SK-N-SH (cell line): Measurements from ENCODE around the gene TBC1D2B. TPM values are rescaled to one million over a fixed set of nuclear protein-coding genes. Genes with fewer than 3 reads are reported as not detected.

Experiments
- CTCF ChIA-PET: fragments of 300-600, 350-600 bp; formaldehyde crosslinking; extraction: SDS; loops from one replicate; lab custom pipeline; 2021; lab: Yijun Ruan, JAX
- POLR2A ChIA-PET: fragments of 350-600 bp; sonication (Branson Sonifier 250); formaldehyde crosslinking; extraction: SDS; loops from one replicate; lab custom pipeline; 2020; ENCODE audit warnings: antibody characterized with exemption, inconsistent platforms; lab: Yijun Ruan, JAX
- DNase-seq: peaks from one replicate; pipeline ENCODE4 v3.0.0; 2012
- H2AFZ ChIP-seq: fragments of 200-600 bp; sonication (generic); 2 replicates; pipeline ENCODE4 v1.8.1; 2016; ENCODE audit warnings: antibody characterized with exemption, mild to moderate bottlenecking, low read depth
- H3F3A ChIP-seq: fragments of 200-600 bp; sonication (generic); replicated peaks from 2 replicates; pipeline ENCODE3; 2016; ENCODE audit warnings: antibody characterized with exemption, mild to moderate bottlenecking; ENCODE audit not compliant: insufficient read depth
- H3K27ac ChIP-seq, 2 experiments: fragments of 200-500 bp in 1 of 2; fragments of 200-600 bp in 1 of 2; sonication (Bioruptor generic) in 1 of 2; sonication (generic), shearing (Covaris generic) in 1 of 2; 2 replicates each; pipeline versions ENCODE4 v1.5.1 to v1.6.1; 2014 to 2016; ENCODE audit warnings: low read depth in 2 of 2, inconsistent platforms in 1 of 2, low read length in 1 of 2, mild to moderate bottlenecking in 1 of 2, mixed read lengths in 1 of 2
- H3K27me3 ChIP-seq: fragments of 200-600 bp; sonication (generic), shearing (Covaris generic); 2 replicates; pipeline ENCODE4 v1.6.1; 2016; ENCODE audit warnings: mixed run types; ENCODE audit not compliant: insufficient read depth
- H3K36me3 ChIP-seq, 2 experiments: fragments of 200-500 bp in 1 of 2; fragments of 200-600 bp in 1 of 2; sonication (Bioruptor generic) in 1 of 2; sonication (generic) in 1 of 2; replicated peaks in 1 of 2; 2 replicates each; pipeline versions ENCODE3 to v1.5.1; 2014 to 2016; ENCODE audit warnings: low read length in 1 of 2, mild to moderate bottlenecking in 1 of 2; ENCODE audit not compliant: insufficient read depth in 2 of 2, control insufficient read depth in 1 of 2
- H3K4me1 ChIP-seq, 2 experiments: fragments of 200-500 bp in 1 of 2; fragments of 200-600 bp in 1 of 2; sonication (Bioruptor generic) in 1 of 2; sonication (generic), shearing (Covaris generic) in 1 of 2; 2 replicates each; pipeline versions ENCODE4 v1.5.1 to v1.6.1; 2014 to 2016; ENCODE audit warnings: low read depth in 1 of 2, low read length in 1 of 2, mixed run types in 1 of 2; ENCODE audit not compliant: insufficient read depth in 2 of 2, control insufficient read depth in 1 of 2
- H3K4me2 ChIP-seq: fragments of 200-600 bp; sonication (generic), shearing (Covaris generic); 2 replicates; pipeline ENCODE4 v1.6.1; 2017; ENCODE audit warnings: mixed run types
- H3K4me3 ChIP-seq, 2 experiments: fragments of 200-500 bp in 1 of 2; fragments of 200-600 bp in 1 of 2; sonication (Bioruptor generic) in 1 of 2; sonication (generic), shearing (Covaris generic) in 1 of 2; 2 replicates each; pipeline versions ENCODE4 v1.5.1 to v1.8.1; 2014 to 2016; ENCODE audit warnings: low read depth in 2 of 2, inconsistent platforms in 1 of 2, low read length in 1 of 2, mild to moderate bottlenecking in 1 of 2, mixed read lengths in 1 of 2, moderate library complexity in 1 of 2
- H3K79me2 ChIP-seq: fragments of 200-600 bp; sonication (generic); 2 replicates; pipeline ENCODE4 v1.8.1; 2017; ENCODE audit warnings: mild to moderate bottlenecking; ENCODE audit not compliant: insufficient read depth
- H3K9ac ChIP-seq: fragments of 200-600 bp; sonication (generic); 2 replicates; pipeline ENCODE4 v1.6.1; 2017; ENCODE audit warnings: mixed run types
- H3K9me2 ChIP-seq: fragments of 200-600 bp; sonication (generic); 2 replicates; pipeline ENCODE4 v1.6.1; 2017; ENCODE audit warnings: mixed run types
- H3K9me3 ChIP-seq: fragments of 200-600 bp; sonication (generic); 2 replicates; pipeline ENCODE4 v1.6.1; 2017; ENCODE audit warnings: mixed run types, mild to moderate bottlenecking, moderate library complexity
- H4K20me1 ChIP-seq: fragments of 200-600 bp; sonication (generic); 2 replicates; pipeline ENCODE4 v1.6.1; 2017; ENCODE audit warnings: mild to moderate bottlenecking, mixed run types; ENCODE audit not compliant: insufficient read depth
- CTCF ChIP-seq: fragments of 200-600 bp; sonication (generic); IDR thresholded peaks from 2 replicates; pipeline ENCODE4 v1.6.1; 2017; ENCODE audit warnings: antibody characterized with exemption, mild to moderate bottlenecking, moderate library complexity
- EP300 ChIP-seq, 2 experiments: IDR thresholded peaks; 2 replicates each; pipeline versions ENCODE4 v1.4.0 to v1.6.1; 2012; ENCODE audit warnings: borderline replicate concordance in 1 of 2, low read depth in 1 of 2, low read length in 1 of 2
- EZH2phosphoT487 ChIP-seq: fragments of 200-600 bp; sonication (generic); IDR thresholded peaks from 2 replicates; pipeline ENCODE4 v1.6.1; 2017; ENCODE audit warnings: low read depth, mixed run types, mild to moderate bottlenecking, antibody characterized with exemption, moderate library complexity, borderline replicate concordance
- FOXJ3 ChIP-seq: sonication (generic); formaldehyde crosslinking; IDR thresholded peaks from 2 replicates; pipeline ENCODE4 v1.5.1; 2020; ENCODE audit warnings: mild to moderate bottlenecking, missing genetic modification reagents
- GATA2 ChIP-seq: sonication (generic); formaldehyde crosslinking; IDR thresholded peaks from 2 replicates; pipeline ENCODE4 v1.5.0; 2020; ENCODE audit warnings: mild to moderate bottlenecking, missing genetic modification reagents
- IRF3 ChIP-seq: fragments of 150-350 bp; IDR thresholded peaks from 2 replicates; pipeline ENCODE4 v1.6.1; 2016; ENCODE audit warnings: mild to moderate bottlenecking, low read depth, low read length
- JUND ChIP-seq: IDR thresholded peaks from 2 replicates; pipeline ENCODE4 v1.4.0; 2012
- MEF2A ChIP-seq: IDR thresholded peaks from 2 replicates; pipeline ENCODE4 v1.4.0; 2012; ENCODE audit warnings: low read depth, borderline replicate concordance
- MXI1 ChIP-seq: IDR thresholded peaks from 2 replicates; pipeline ENCODE4 v1.6.1; 2012; ENCODE audit warnings: mild to moderate bottlenecking, low read depth, low read length, improper control_type of control experiment
- NFIC ChIP-seq: IDR thresholded peaks from 2 replicates; pipeline ENCODE4 v1.4.0; 2012; ENCODE audit warnings: borderline replicate concordance
- POLR2AphosphoS5 ChIP-seq: IDR thresholded peaks from 2 replicates; pipeline ENCODE4 v1.6.1; 2012; ENCODE audit warnings: low read depth, low read length
- RAD21 ChIP-seq: IDR thresholded peaks from 2 replicates; pipeline ENCODE4 v1.6.1; 2012; ENCODE audit warnings: mild to moderate bottlenecking, low read length
- RCOR1 ChIP-seq: fragments of 150-350 bp; IDR thresholded peaks from 2 replicates; pipeline ENCODE4 v1.6.1; 2017; ENCODE audit warnings: antibody characterized with exemption, low read length
- RFX5 ChIP-seq: IDR thresholded peaks from 2 replicates; pipeline ENCODE4 v1.6.1; 2012; ENCODE audit warnings: mild to moderate bottlenecking, improper control_type of control experiment, low read length
- SIN3A ChIP-seq: IDR thresholded peaks from 2 replicates; pipeline ENCODE4 v1.6.1; 2012; ENCODE audit warnings: low read depth, mild to moderate bottlenecking, low read length, moderate library complexity, borderline replicate concordance
- TAF1 ChIP-seq: IDR thresholded peaks from 2 replicates; pipeline ENCODE4 v1.6.1; 2012; ENCODE audit warnings: low read depth, mild to moderate bottlenecking, low read length, moderate library complexity, borderline replicate concordance
- TCF12 ChIP-seq: IDR thresholded peaks from 2 replicates; pipeline ENCODE4 v1.4.0; 2012
- TEAD4 ChIP-seq: IDR thresholded peaks from 2 replicates; pipeline ENCODE4 v1.4.0; 2012; ENCODE audit warnings: mild to moderate bottlenecking, borderline replicate concordance; ENCODE audit not compliant: insufficient read depth
- WGBS: methylation state at CpG from one replicate; pipeline ENCODE4 v1.1.6; 2017; ENCODE audit warnings: low lambda C conversion rate; 5-methylcytosine and 5-hydroxymethylcytosine counted together
- polyA plus RNA-seq, 3 experiments: library from polyadenylated mRNA; depleted of rRNA; stranded (reverse); fragments of >200 nt; gene quantifications; 2 replicates each; pipeline ENCODE4 v1.2.3, GENCODE V29; 2012
- TF ChIP-seq, protein P1 (sequence below): IDR thresholded peaks from 2 replicates; pipeline ENCODE4 v1.4.0; 2012; ENCODE audit warnings: low read depth, borderline replicate concordance

Gene TBC1D2B
- polyA plus RNA-seq, 1 of the 3 experiments (the other 2 are of a cell fraction): 19.0 TPM

GRCh38 chr15:78038585-78039247 lies 38.8 kb downstream of the TBC1D2B start:
- no peak for DNase-seq
- Histone ChIP-seq H2AFZ (no peak overlapping the region), H3K4me3 (no peak overlapping the region), H3K4me1 (peaks cover 0 to 2% of the 10 kb centered on the region in 2 experiments; a peak in 1 of 4 replicates), H3F3A (no peaks in the 10 kb centered on the region), H3K79me2 (peaks cover 8% of the 10 kb centered on the region; the same call in 1 of the 2 replicates), H3K9me3 (no peaks in the 10 kb centered on the region), H3K9me2 (no peaks in the 10 kb centered on the region), H3K27ac (no peak overlapping the region), H3K4me2 (no peak overlapping the region), H3K36me3 (peaks cover 5 to 18% of the 10 kb centered on the region in 2 experiments), H4K20me1 (no peaks in the 10 kb centered on the region), H3K9ac (no peak overlapping the region), H3K27me3 (no peaks in the 10 kb centered on the region)
- TF ChIP-seq CTCF (no peak), TEAD4 (no peak), EZH2phosphoT487 (no peak), SIN3A (no peak), RFX5 (no peak), RAD21 (no peak), EP300 (IDR thresholded peaks at IDR 0.05; ENCODE audit: borderline replicate concordance in 1 of 2, low read depth in 1 of 2, low read length in 1 of 2) (no peak), MXI1 (no peak), GATA2 (CRISPR knock-in tag) (no peak), POLR2AphosphoS5 (no peak), TAF1 (no peak), IRF3 (no peak), JUND (no peak), FOXJ3 (CRISPR knock-in tag) (no peak), NFIC (no peak), RCOR1 (no peak), MEF2A (no peak), TCF12 (no peak)
- TF ChIP-seq, protein P1, sequence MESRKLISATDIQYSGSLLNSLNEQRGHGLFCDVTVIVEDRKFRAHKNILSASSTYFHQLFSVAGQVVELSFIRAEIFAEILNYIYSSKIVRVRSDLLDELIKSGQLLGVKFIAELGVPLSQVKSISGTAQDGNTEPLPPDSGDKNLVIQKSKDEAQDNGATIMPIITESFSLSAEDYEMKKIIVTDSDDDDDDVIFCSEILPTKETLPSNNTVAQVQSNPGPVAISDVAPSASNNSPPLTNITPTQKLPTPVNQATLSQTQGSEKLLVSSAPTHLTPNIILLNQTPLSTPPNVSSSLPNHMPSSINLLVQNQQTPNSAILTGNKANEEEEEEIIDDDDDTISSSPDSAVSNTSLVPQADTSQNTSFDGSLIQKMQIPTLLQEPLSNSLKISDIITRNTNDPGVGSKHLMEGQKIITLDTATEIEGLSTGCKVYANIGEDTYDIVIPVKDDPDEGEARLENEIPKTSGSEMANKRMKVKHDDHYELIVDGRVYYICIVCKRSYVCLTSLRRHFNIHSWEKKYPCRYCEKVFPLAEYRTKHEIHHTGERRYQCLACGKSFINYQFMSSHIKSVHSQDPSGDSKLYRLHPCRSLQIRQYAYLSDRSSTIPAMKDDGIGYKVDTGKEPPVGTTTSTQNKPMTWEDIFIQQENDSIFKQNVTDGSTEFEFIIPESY: no peak
- 82% methylated on average over 7 of the region's 8 CpGs for WGBS
- CTCF ChIA-PET: no interaction called here
- POLR2A ChIA-PET: no interaction called here
